HL-60 (cell line): ENCODE data around the gene KIF7.

Experiments used
- CTCF ChIP-seq: IDR thresholded peaks from one replicate; pipeline ENCODE4 v1.5.1; 2011; ENCODE audit warnings: low read length, control low read depth, inconsistent platforms; ENCODE audit not compliant: insufficient read depth
- GABPA ChIP-seq: IDR thresholded peaks from 2 replicates; pipeline ENCODE4 v1.6.1; 2012; ENCODE audit warnings: low read depth
- POLR2AphosphoS5 ChIP-seq: IDR thresholded peaks from 2 replicates; pipeline ENCODE4 v1.6.1; 2012; ENCODE audit warnings: low read depth
- SPI1 ChIP-seq: IDR thresholded peaks from 2 replicates; pipeline ENCODE4 v1.6.1; 2012; ENCODE audit warnings: low read depth, mild to moderate bottlenecking, borderline replicate concordance

- TF ChIP-seq CTCF (no peak), POLR2AphosphoS5 (no peak), SPI1 (no peak), GABPA (no peak)
Measured at GRCh38 chr15:89629829-89630228, 25.4 kb downstream of the KIF7 start.
